Measurements from ENCODE around the gene KANK4.
"Not testable (repeated sequence)": the region's sequence is repeated elsewhere in the genome, so short reads cannot be mapped to it uniquely, and the experiment has no call there.

KANK4 gene

GRCh38 chr1:62269851-62270495 is 49.3 kb downstream of the KANK4 start:
- DNase-seq: no peak

DNA sequence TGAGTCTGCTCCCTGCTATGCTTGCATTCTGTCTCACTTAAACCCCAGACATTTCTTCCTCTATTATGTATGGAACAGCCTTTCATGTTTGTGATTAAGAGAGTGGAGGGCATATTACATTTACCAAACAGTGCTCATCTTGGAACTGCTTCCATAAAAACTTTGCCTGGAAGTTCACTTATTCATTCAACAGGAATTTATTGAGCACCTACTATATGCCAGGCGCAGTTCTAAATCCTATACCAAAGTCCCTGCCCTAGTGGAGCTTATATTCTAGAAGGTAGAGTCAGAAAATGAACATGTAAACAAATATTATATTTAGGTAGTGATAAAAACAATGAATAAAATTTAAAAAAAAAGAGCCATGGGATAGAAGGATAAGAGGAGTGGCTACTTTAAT is 49.8 kb downstream of the KANK4 start:
- no peak for DNase-seq

DNA sequence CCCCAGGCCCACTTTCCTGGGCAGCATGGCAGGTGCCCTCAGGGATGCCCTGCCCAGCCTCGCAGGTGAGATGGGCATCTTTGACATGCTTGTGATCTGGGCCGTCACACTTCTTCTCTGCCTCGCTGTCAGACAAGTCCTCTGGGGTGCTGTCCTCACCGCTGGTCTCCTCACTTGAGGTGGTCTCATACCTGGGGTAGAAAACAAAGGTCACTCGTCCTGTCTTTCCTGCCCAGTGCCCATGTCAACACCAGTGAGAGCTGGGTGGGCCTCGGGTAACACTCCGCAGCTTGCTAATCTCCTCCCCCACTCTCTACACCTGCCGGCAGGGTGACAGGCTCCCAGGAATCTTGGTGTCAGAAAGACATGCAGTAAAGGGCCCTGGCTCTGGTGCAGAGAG is 50.9 kb downstream of the KANK4 start:
- no peak for DNase-seq

DNA sequence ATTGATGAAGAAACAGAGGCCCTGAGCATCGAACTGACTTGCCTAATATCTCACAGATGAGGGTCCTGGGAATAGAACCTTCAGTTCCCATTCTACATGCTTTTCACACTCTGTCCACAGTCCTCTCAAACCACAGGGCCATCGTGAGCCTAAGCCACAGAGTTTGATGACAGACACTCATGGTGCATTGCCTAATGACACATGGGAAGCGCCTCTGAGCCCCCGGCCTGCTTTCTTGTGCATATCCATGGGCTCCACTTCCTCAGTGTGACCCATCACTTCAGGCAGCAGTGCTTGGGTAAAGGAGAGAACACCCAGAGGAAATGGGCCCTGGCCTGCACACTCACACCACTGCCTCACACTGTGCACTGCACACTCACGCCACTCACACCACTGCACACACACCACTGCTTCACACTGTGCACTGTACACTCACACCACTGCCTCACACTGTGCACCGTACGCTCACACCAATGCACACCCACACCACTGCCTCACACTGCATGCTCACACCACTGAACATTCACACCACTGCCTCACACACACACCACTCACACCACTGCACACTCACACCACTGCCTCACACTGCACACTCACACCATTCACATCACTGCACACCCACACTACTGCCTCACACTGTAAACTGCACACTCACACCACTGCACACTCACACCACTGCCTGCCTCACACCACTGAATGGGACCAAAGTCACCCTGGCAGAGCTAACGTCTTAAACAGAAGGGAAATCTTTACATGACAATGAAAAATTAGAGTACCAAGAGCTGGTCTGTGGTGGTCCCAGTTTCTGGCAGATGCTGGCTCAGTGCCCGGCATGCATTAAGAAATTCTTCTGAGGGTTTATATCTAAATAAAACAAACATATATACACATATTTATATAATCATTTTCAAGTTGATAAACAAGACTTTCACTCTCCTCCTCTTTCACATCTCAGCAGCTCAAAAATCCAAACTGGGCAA is 53.0 kb downstream of the KANK4 start:
- no peak for DNase-seq

DNA sequence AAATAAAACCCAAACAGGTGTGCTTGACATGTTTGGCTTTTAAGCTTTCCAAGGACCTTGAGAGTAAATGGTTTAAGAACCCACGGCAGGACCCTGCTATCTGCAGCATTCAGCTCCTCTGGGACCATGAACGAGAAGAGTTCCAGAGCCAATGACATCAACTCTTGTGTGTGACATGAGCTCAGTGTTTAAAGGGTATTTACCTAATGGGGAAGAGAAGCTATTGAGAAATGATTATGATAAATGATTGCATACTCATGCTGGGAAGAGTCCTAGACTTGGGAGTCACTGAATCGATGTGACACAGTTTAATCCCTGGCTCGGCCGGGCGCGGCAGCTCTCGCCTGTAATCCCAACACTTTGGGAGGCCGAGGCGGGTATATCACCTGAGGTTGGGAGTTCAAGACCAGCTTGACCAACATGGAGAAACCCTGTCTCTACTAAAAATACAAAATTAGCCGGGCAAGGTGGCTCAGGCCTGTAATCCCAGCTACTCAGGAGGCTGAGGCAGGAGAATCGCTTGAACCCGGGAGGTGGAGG is 55.4 kb downstream of the KANK4 start:
- DNase-seq: no peak

- DNase-seq: no peak
These were observed 56.0 kb downstream of the KANK4 start for GRCh38 chr1:62263006-62263813.

GRCh38 chr1:62260688-62261087 is 58.5 kb downstream of the KANK4 start:
- DNase-seq: no peak

GRCh38 chr1:62259551-62259950 is 59.7 kb downstream of the KANK4 start:
- DNase-seq: no peak

- DNase-seq: no peak
These were observed 69.0 kb downstream of the KANK4 start for GRCh38 chr1:62250126-62250726.

DNA sequence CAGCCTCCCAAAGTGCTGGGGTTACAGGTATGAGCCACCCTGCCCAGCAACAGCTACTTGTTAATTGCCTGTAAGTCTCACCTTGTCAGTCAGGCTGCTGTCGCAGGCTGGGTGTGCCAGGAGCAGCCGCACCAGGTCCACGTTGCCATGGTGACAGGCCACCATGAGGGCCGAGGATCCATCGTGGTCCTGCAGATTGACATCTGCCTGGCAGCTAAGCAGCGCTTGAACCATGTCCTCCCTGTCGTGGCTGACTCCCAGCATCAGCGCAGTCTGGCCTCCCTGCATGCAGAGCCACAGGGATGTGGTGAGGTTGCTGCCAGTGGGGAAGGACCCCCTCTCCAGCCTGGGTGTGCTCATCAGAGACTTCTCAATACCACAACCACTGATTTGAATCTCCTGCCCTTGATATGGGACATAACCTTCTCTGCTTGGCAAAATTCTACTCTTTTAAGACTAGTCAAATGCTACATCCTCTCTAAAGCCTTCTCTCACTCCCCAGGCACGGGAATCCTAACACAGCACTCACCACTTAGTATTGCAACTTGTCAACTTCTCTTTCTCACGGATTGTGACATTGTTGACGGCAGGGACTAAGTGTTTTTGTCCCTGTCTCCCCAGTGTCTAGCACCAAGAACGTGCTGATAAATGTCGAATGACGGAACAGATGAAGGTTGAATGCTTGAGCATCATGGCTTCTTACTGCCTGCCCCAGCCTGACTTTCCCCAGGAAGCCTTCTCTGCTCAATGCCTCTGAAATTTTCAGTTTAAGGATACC is 71.7 kb downstream of the KANK4 start:
- no peak for DNase-seq

DNA sequence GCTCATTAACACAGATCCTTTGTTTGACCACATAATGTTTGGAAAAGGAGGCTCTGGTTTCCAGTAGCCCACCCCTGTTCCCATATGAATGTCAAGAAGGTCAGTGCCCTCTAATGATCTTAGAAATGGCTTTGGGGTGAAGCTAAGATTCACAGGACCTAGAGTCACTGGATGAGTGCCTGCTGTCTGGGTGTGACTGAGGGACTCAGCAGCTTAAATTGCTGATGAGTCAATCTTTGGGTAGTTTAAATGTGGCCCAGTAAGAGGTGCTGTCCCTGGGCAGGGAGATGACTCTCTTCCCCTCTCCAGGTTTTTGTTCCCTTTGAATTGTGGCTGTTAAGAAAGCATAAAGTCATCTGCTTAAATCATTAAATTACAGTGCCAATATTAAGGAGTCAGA is 74.0 kb downstream of the KANK4 start:
- DNase-seq: no peak

GRCh38 chr1:62244380-62244779 is 74.9 kb downstream of the KANK4 start:
- not testable (repeated sequence) for DNase-seq

DNA sequence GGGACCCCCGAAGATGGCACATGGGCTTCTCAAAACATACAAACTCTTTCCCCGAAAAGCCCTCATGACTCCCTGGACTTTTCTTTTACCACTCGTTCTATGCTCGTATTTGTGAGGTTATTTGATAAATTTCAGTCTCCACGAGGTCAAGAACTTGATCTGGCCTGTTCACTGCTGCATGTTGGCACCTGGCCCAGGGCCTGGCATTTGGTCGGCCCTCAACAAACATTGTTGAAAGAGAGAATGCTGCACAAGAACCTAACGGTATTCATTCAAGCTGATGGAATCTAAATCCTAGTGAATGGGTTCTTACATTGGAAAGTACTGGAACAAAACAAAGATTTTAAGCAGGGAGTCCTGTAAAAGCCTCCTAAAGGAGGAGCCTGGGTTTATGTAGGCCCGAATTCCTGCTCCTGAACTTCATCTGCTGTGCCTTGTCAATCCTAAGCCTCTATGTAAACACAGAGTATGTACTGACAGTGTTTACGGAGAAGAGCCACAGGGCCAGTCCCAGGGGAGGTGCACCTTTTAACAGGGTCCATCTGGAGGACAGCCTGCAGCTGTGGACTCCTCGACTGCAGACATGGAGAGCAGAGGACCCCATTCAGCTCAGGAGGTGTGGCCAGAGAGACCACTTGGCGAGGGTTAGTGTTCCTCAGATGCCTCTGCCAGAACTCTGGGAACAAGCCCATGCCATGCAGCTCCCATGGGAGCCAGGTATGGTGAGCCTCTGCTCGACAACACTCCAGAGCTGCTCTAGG is 77.7 kb downstream of the KANK4 start:
- DNase-seq: no peak

- no peak for DNase-seq
These were observed 78.4 kb downstream of the KANK4 start for GRCh38 chr1:62240651-62241370.

- DNase-seq: not testable (repeated sequence)
These were observed 79.4 kb downstream of the KANK4 start for GRCh38 chr1:62239652-62240403.

- DNase-seq: no peak
These were observed 80.7 kb downstream of the KANK4 start for GRCh38 chr1:62238507-62238906.

GRCh38 chr1:62237950-62238374 is 81.3 kb downstream of the KANK4 start:
- DNase-seq: no peak

DNA sequence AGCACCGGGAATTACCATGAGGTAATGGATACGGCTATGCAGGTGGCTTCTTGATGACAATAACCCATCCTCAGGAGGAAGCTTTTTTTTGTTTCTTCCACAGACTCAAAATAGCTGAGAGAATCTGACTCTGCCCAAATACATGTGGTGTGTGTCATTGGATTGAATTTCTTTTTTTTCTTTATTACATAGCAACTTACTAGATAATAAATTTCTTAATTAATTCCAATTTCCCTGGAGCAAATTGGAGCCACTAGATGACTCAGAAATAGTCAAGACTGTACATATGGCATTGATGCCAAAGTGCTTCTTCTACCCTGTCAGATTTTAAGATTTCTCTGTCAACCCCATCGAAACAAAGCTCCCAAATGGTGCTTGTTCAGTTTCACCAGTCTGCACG is 81.9 kb downstream of the KANK4 start:
- no peak for DNase-seq

DNA sequence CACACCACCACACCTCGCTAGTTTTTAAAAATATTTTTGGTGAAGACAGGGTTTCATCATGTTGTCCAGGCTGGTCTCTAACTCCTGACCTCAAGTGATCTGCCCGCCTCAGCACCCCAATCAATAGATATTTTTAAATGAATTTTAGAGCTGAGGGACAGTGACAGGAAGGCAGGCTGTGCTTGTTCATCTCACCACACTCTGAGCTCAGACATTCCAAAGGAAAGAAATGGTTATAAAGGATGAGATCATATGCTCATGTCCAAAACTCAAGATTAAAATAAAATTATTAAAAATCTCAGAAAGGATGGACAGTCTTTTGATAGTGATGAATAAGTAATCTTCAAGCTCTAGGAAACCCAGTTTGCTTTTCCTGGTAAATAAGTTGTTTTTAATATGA is 83.7 kb downstream of the KANK4 start:
- no peak for DNase-seq

GRCh38 chr1:62234688-62235087 is 84.5 kb downstream of the KANK4 start:
- no peak for DNase-seq
